Muscle layer of colon (tissue), 2 donors: ENCODE measurements around the gene CCDC159.

Experiments used
- H3K27ac ChIP-seq: one replicate; pipeline ENCODE4 v1.7.0; 2013; ENCODE audit warnings: low read depth, mild to moderate bottlenecking, low read length, moderate library complexity
- H3K27me3 ChIP-seq, 2 donors: one replicate each; pipeline ENCODE4 v1.7.0; 2013; ENCODE audit warnings: low read length in 2 of 2, mild to moderate bottlenecking in 2 of 2; ENCODE audit not compliant: insufficient read depth in 2 of 2, control insufficient read depth in 1 of 2
- H3K36me3 ChIP-seq: one replicate; pipeline ENCODE4 v1.7.0; 2013; ENCODE audit warnings: mild to moderate bottlenecking, low read length; ENCODE audit not compliant: insufficient read depth
- H3K4me1 ChIP-seq: one replicate; pipeline ENCODE4 v1.7.0; 2013; ENCODE audit warnings: mild to moderate bottlenecking, low read length; ENCODE audit not compliant: insufficient read depth
- H3K4me3 ChIP-seq, 2 donors: one replicate each; pipeline ENCODE4 v1.7.0; 2013; ENCODE audit warnings: low read length in 2 of 2, low read depth in 1 of 2, mild to moderate bottlenecking in 1 of 2, moderate library complexity in 1 of 2
- H3K9ac ChIP-seq: one replicate; pipeline ENCODE4 v1.7.0; 2013; ENCODE audit warnings: low read length
- H3K9me3 ChIP-seq: one replicate; pipeline ENCODE4 v1.7.0; 2013; ENCODE audit warnings: mild to moderate bottlenecking, low read length
- donor health status: abdominal sarcoma.
- donor health status: Adenocarcinoma of cecum.

CCDC159 gene

GRCh38 chr19:11359421-11359820 is 13.1 kb downstream of the CCDC159 start:
- H3K27me3 ChIP-seq = no peaks in the 10 kb centered on the region
- H3K4me3 ChIP-seq = no peak overlapping the region
- H3K36me3 ChIP-seq = peaks cover 24% of the 10 kb centered on the region
- H3K27ac ChIP-seq = no peak overlapping the region
- no peaks in the 10 kb centered on the region for H3K9me3 ChIP-seq
- H3K4me1 ChIP-seq = peaks cover 13% of the 10 kb centered on the region
- no peak overlapping the region for H3K9ac ChIP-seq

- H3K4me1 ChIP-seq = peaks cover 8% of the 10 kb centered on the region
- no peak overlapping the region for H3K27ac ChIP-seq
- H3K36me3 ChIP-seq = peaks cover 24% of the 10 kb centered on the region
- H3K9ac ChIP-seq = no peak overlapping the region
- H3K9me3 ChIP-seq = no peaks in the 10 kb centered on the region
- H3K4me3 ChIP-seq = no peak overlapping the region
- H3K27me3 ChIP-seq = no peaks in the 10 kb centered on the region
Measured at GRCh38 chr19:11361037-11361770, 14.9 kb downstream of the CCDC159 start.

DNA sequence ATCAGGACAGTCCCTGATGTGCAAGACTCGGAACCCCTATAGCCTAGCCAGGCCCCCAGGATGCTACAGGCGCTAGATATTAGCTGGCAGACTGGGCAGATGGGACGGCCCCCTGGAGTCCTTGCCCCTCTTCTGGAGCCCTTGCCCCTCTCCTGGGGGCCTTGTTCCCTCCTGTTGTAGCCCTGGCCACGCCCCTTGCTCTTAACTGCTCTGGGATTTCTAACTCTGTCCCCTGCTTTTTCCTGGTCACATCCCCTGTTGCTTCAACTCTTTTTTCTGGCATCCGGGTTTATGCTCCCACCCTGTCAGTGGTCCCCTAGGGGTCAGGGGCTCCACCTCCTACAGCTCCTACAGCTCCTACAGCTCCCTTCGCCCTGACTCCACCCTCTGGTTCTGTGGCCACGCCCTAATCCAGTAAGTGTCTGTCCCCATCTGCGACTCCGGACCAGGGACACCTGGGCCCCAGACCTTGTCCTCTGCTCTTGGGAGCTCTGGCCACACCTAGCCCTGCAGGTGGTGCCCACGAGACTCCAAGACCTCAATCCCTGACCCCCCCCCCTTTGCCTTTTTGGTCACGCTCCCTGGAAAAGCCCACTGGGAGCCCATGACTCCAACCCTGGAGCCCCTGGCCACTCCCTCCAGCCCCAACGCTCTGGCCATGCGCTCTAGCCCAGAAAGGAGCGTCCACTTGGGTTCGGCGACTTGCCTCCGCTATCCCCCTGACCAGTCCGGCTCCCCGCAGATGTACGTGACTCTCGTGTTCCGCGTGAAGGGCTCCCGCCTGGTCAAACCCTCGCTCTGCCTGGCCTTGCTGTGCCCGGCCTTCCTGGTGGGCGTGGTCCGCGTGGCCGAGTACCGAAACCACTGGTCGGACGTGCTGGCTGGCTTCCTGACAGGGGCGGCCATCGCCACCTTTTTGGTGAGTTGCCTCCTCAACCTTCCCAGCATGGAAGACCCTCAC is 15.7 kb downstream of the CCDC159 start:
- H3K4me1 ChIP-seq = no peaks in the 10 kb centered on the region
- H3K27ac ChIP-seq = no peak overlapping the region
- no peak overlapping the region for H3K4me3 ChIP-seq
- peaks cover 24% of the 10 kb centered on the region for H3K36me3 ChIP-seq
- H3K9me3 ChIP-seq = no peaks in the 10 kb centered on the region
- no peaks in the 10 kb centered on the region for H3K27me3 ChIP-seq
- no peak overlapping the region for H3K9ac ChIP-seq

- no peaks in the 10 kb centered on the region for H3K4me1 ChIP-seq
- H3K4me3 ChIP-seq = no peak overlapping the region
- H3K27ac ChIP-seq = no peak overlapping the region
- H3K9me3 ChIP-seq = no peaks in the 10 kb centered on the region
- H3K27me3 ChIP-seq = no peaks in the 10 kb centered on the region
- H3K9ac ChIP-seq = no peak overlapping the region
- H3K36me3 ChIP-seq = peaks cover 24% of the 10 kb centered on the region
Measured at GRCh38 chr19:11363881-11364280, 17.6 kb downstream of the CCDC159 start.

- Histone ChIP-seq H3K27me3 (no peaks in the 10 kb centered on the region), H3K9me3 (no peaks in the 10 kb centered on the region), H3K4me3 (no peak overlapping the region), H3K36me3 (peaks cover 24% of the 10 kb centered on the region), H3K9ac (no peak overlapping the region), H3K4me1 (no peaks in the 10 kb centered on the region), H3K27ac (no peak overlapping the region)
Measured at GRCh38 chr19:11364296-11364904, 18.1 kb downstream of the CCDC159 start.

DNA sequence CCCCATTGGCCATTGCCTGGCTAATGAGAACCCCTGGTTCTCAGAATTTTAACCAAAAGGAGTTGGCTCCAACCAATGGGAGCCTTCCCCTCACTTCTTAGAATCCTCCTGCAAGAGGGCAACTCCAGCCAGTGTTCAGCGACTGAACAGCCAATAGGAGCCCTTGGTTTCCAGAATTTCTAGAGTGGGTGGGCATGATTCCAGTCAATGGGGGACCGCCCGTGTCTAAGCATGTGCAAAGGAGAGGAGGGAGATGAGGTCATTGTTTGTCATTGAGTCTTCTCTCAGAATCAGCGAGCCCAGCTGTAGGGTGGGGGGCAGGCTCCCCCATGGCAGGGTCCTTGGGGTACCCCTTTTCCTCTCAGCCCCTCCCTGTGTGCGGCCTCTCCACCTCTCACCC is 18.6 kb downstream of the CCDC159 start:
- H3K27ac ChIP-seq = no peak overlapping the region
- H3K4me1 ChIP-seq = no peaks in the 10 kb centered on the region
- H3K9me3 ChIP-seq = no peaks in the 10 kb centered on the region
- no peak overlapping the region for H3K9ac ChIP-seq
- H3K4me3 ChIP-seq = no peak overlapping the region
- H3K27me3 ChIP-seq = no peaks in the 10 kb centered on the region
- H3K36me3 ChIP-seq = peaks cover 24% of the 10 kb centered on the region

- peaks cover 23% of the 10 kb centered on the region for H3K36me3 ChIP-seq
- no peak overlapping the region for H3K27ac ChIP-seq
- no peaks in the 10 kb centered on the region for H3K27me3 ChIP-seq
- H3K9ac ChIP-seq = no peak overlapping the region
- no peaks in the 10 kb centered on the region for H3K9me3 ChIP-seq
- no peak overlapping the region for H3K4me3 ChIP-seq
- H3K4me1 ChIP-seq = no peaks in the 10 kb centered on the region
Measured at GRCh38 chr19:11365557-11366117, 19.3 kb downstream of the CCDC159 start.

- Histone ChIP-seq H3K27me3 (no peaks in the 10 kb centered on the region), H3K4me1 (no peaks in the 10 kb centered on the region), H3K27ac (no peak overlapping the region), H3K36me3 (peaks cover 7% of the 10 kb centered on the region), H3K9me3 (no peaks in the 10 kb centered on the region), H3K4me3 (no peak overlapping the region), H3K9ac (no peak overlapping the region)
Measured at GRCh38 chr19:11367528-11367927, 21.2 kb downstream of the CCDC159 start.

GRCh38 chr19:11370744-11371143 is 24.4 kb downstream of the CCDC159 start:
- Histone ChIP-seq H3K4me3 (no peak overlapping the region), H3K36me3 (no peaks in the 10 kb centered on the region), H3K27ac (no peak overlapping the region), H3K9ac (no peak overlapping the region), H3K4me1 (peaks cover 14% of the 10 kb centered on the region), H3K27me3 (no peaks in the 10 kb centered on the region), H3K9me3 (no peaks in the 10 kb centered on the region)

DNA sequence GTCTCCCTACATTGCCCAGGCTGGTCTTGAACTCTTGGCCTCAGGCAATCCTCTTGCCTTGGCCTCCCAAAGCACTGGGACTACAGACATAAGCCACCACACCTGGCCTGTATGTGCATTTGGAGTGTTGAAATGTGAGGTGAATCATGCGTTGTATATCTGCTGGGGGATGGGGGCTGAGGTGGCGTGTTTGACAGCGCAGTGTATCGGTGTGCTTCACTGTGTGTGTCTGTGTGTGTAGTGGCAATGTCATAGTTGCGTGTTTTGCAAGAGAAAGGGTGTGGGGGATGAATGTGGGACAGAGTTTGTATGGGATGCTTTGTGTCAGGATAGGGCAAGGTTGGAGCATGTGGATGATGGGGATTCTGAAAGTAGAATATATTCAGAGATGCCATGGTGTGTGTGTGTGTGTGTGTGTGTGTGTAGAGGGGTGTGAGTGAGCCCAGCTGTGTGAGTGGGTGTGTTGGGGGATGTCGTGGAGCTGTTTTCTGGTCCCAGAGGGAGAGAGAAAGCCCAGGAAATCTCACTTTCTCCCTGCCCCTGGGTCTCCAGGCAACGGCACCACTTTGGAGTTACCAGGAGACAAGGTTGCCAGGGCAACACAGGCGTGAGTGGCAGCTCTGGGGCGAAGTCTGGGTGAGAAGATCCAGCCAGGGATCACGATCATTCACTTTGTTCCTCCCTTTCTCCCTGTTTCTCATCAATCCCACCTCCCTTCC is 27.0 kb downstream of the CCDC159 start:
- Histone ChIP-seq H3K4me3 (peak overlapping the region in 1 of 2 donors; percentile 67), H3K27ac (no peak overlapping the region), H3K9ac (no peak overlapping the region), H3K36me3 (no peaks in the 10 kb centered on the region), H3K4me1 (peaks cover 36% of the 10 kb centered on the region), H3K9me3 (no peaks in the 10 kb centered on the region), H3K27me3 (no peaks in the 10 kb centered on the region)
